Naive B cell (primary cell): ENCODE measurements around the gene CD244. TPM values are rescaled to one million over a fixed set of nuclear protein-coding genes. Genes with fewer than 3 reads are reported as not detected.
"Not testable (repeated sequence)": the region's sequence is repeated elsewhere in the genome, so short reads cannot be mapped to it uniquely, and the experiment has no call there.

Experiments used
- ATAC-seq, 2 donors: fragments of 150-1000 bp; cut with Tn5 transposase; 2 replicates each; pipeline ENCODE4 v1.10.0; 2021; ENCODE audit warnings: low read depth in 2 of 2, mild to moderate bottlenecking in 2 of 2, moderate library complexity in 2 of 2
- DNase-seq: peaks from one replicate; pipeline ENCODE4 v3.0.0; 2022
- H3K27ac Mint-ChIP-seq, 6 donors: one replicate each; pipeline ENCODE4 v1.8.0; 2020 to 2022; ENCODE audit warnings: mild to moderate bottlenecking in 6 of 6, mixed read lengths in 6 of 6, moderate library complexity in 5 of 6, inconsistent platforms in 2 of 6
- H3K27me3 Mint-ChIP-seq, 3 donors: one replicate each; pipeline ENCODE4 v1.8.0; 2021 to 2022; ENCODE audit warnings: mixed read lengths in 3 of 3, mild to moderate bottlenecking in 1 of 3
- H3K36me3 Mint-ChIP-seq, 2 donors: one replicate each; pipeline ENCODE4 v1.8.0; 2020 to 2022; ENCODE audit warnings: mixed read lengths in 2 of 2, inconsistent platforms in 1 of 2, mild to moderate bottlenecking in 1 of 2
- H3K4me1 Mint-ChIP-seq, 3 donors: one replicate each; pipeline ENCODE4 v1.8.0; 2020 to 2022; ENCODE audit warnings: mixed read lengths in 3 of 3, inconsistent platforms in 1 of 3, mild to moderate bottlenecking in 1 of 3, moderate library complexity in 1 of 3
- H3K4me3 Mint-ChIP-seq, 8 donors: one replicate each; pipeline ENCODE4 v1.8.0; 2020 to 2022; ENCODE audit warnings: mild to moderate bottlenecking in 8 of 8, mixed read lengths in 8 of 8, moderate library complexity in 8 of 8, inconsistent platforms in 2 of 8
- H3K9me3 Mint-ChIP-seq, 7 donors: one replicate each; pipeline ENCODE4 v1.8.0; 2020 to 2022; ENCODE audit warnings: mixed read lengths in 7 of 7, mild to moderate bottlenecking in 5 of 7, inconsistent platforms in 2 of 7, moderate library complexity in 1 of 7
- polyA plus RNA-seq, 6 donors: library from polyadenylated mRNA; unstranded; fragments of 300-500 nt; fragmentation: Illumina TruSeq; gene quantifications; one replicate each; pipeline ENCODE4 v1.2.3, GENCODE V29; 2021; ENCODE audit warnings: low read depth in 6 of 6

Gene CD244
- polyA plus RNA-seq, 6 donors from 2014 or later, result 0.32 to 0.97 (median 0.71) TPM; not detected in 1

GRCh38 chr1:160888926-160889325, 26.2 kb upstream of the CD244 start:
- ATAC-seq (no peak), DNase-seq (no peak)
- H3K27me3 Mint-ChIP-seq, result peaks cover 4 to 17% (median 6%) of the 10 kb centered on the region in 3 donors
- H3K27ac Mint-ChIP-seq, result peak overlapping the region in 1 of 6 donors; percentile 96
- H3K4me3 Mint-ChIP-seq, result no peak overlapping the region
- peaks cover 0 to 7% of the 10 kb centered on the region in 2 donors for H3K36me3 Mint-ChIP-seq
- peaks cover 3 to 6% (median 4%) of the 10 kb centered on the region in 7 donors for H3K9me3 Mint-ChIP-seq
- no peaks in the 10 kb centered on the region for H3K4me1 Mint-ChIP-seq

GRCh38 chr1:160887071-160887470, 24.4 kb upstream of the CD244 start:
- Mint-ChIP-seq H3K4me1 (no peaks in the 10 kb centered on the region), H3K27ac (peak overlapping the region in 1 of 6 donors; percentile 22), H3K4me3 (no peak overlapping the region), H3K27me3 (peaks cover 0 to 9% (median 3%) of the 10 kb centered on the region in 3 donors), H3K9me3 (peaks cover 0 to 2% (median 0%) of the 10 kb centered on the region in 7 donors), H3K36me3 (no peaks in the 10 kb centered on the region)
- DNase-seq (no peak), ATAC-seq (no peak)

GRCh38 chr1:160885042-160885441, 22.4 kb upstream of the CD244 start, which contains the start of gene ITLN1:
Gene ITLN1 (minus strand): TSS chr1:160885180. CDS start chr1:160884877, 303 bp downstream.
- ATAC-seq (no peak), DNase-seq (no peak)
- H3K4me3 Mint-ChIP-seq, result no peak within 1 kb of the TSS
- no peaks in the 10 kb centered on the region for H3K4me1 Mint-ChIP-seq
- no peaks in the 10 kb centered on the region for H3K27me3 Mint-ChIP-seq
- H3K9me3 Mint-ChIP-seq, result no peaks in the 10 kb centered on the region
- H3K36me3 Mint-ChIP-seq, result no peaks in the 10 kb centered on the region
- peak within 1 kb of the TSS in 1 of 6 donors; percentile 67 for H3K27ac Mint-ChIP-seq

DNA sequence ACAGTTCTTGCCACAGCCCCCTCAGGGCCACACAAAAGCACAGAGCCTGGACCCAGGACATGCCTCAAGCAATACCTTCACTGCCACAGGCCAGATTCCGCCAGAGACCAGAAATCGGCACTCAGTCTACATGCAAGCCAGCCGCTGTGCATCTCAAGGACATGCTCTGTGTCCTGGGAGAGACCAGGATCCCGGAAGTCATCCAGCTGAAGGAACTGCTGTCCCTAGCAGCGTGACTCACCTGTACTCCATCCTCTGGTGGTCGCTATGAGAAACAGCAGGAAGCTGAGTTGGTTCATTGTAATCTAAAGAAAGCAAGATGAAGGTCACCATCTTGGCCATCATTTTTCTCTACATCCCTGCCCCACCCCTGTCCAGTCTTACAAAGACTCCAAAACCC, 21.9 kb upstream of the CD244 start:
- peak overlapping the region in 1 of 6 donors; percentile 67 for H3K27ac Mint-ChIP-seq
- ATAC-seq (peak in 1 of 2 donors; percentile 23), DNase-seq (no peak)
- H3K4me1 Mint-ChIP-seq, result no peaks in the 10 kb centered on the region
- no peaks in the 10 kb centered on the region for H3K27me3 Mint-ChIP-seq
- H3K4me3 Mint-ChIP-seq, result no peak overlapping the region
- H3K36me3 Mint-ChIP-seq, result no peaks in the 10 kb centered on the region
- H3K9me3 Mint-ChIP-seq, result no peaks in the 10 kb centered on the region

DNA sequence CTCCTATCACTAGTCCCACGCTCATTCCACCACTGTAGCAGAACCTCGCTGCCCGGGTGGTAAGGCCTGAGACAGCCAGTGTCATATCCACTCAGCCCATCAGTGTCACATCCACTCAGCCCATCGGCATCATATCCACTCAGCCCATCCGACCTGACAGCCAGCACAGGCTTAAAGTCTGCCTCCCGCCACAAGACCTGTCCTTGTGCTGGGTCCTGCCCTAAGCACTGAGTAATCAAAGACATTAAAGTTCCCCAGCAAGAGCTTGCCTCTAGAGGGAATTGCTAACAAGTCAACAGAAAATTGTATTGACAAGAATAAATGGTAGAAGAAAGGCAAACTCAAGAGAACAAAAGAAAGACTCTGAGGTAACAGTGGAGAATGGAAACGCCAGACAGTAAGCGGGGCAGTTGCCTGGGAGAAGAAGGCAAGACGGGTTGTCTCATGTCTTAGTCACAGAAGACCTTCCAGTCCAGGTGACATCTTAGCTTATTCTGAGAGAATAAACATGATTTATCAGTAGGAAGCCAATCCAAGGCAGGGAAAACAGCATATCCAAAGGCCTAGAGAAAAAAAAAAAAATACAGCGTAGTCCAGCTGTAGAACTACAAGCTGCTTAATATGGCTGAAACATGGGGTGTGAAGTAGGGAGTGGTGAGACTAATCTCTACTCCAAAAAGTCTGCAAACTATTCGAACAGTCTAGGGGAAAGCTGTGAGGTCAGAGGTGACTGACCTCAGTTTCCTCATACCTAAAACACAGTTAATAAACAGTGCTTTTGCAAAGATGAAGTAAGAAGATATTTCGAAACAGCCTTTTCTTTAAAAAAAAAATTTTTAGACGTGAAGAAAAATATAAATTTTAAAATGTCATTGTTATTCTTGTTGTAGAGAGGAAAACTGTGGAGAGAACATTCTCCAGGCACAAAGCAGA, 21.2 kb upstream of the CD244 start:
- ATAC-seq, result no peak
- Mint-ChIP-seq H3K27ac (peak overlapping the region in 1 of 6 donors; percentile 31), H3K4me3 (no peak overlapping the region), H3K36me3 (no peaks in the 10 kb centered on the region), H3K9me3 (no peaks in the 10 kb centered on the region), H3K27me3 (peaks cover 0 to 6% (median 0%) of the 10 kb centered on the region in 3 donors), H3K4me1 (no peaks in the 10 kb centered on the region)
- no peak for DNase-seq

GRCh38 chr1:160882582-160882981, 19.9 kb upstream of the CD244 start:
- peaks cover 0 to 6% (median 0%) of the 10 kb centered on the region in 3 donors for H3K27me3 Mint-ChIP-seq
- ATAC-seq (no peak), DNase-seq (no peak)
- no peak overlapping the region for H3K4me3 Mint-ChIP-seq
- H3K4me1 Mint-ChIP-seq, result peaks cover 0 to 3% (median 2%) of the 10 kb centered on the region in 3 donors
- H3K27ac Mint-ChIP-seq, result peak overlapping the region in 1 of 6 donors; percentile 53
- no peaks in the 10 kb centered on the region for H3K9me3 Mint-ChIP-seq
- no peaks in the 10 kb centered on the region for H3K36me3 Mint-ChIP-seq

DNA sequence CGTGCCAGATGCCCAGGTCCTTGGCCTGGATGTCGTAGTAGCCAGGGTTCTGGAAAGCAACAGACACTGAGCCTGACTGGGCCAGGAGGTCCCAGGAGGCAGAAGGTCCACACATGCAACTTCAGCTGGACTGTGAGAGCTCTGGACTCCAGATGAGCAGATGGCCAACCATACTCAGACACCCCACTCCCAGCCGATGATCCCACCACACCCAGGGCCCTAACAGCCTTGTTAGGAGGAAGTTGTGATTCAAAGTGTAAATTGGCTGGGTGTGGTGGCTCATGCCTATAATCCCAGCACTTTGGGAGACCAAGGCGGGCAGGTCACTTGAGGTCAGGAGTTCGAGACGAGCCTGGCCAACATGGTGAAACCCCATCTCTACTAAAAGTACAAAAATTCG, 18.6 kb upstream of the CD244 start:
- not testable (repeated sequence) for ATAC-seq, H3K27me3 Mint-ChIP-seq, H3K4me1 Mint-ChIP-seq, DNase-seq, H3K36me3 Mint-ChIP-seq, H3K27ac Mint-ChIP-seq, H3K4me3 Mint-ChIP-seq, H3K9me3 Mint-ChIP-seq

GRCh38 chr1:160880216-160880615, 17.5 kb upstream of the CD244 start:
- Mint-ChIP-seq H3K4me3 (no peak overlapping the region), H3K9me3 (no peaks in the 10 kb centered on the region), H3K27ac (no peak overlapping the region), H3K27me3 (peaks cover 0 to 6% (median 0%) of the 10 kb centered on the region in 3 donors), H3K4me1 (peaks cover 8 to 14% (median 10%) of the 10 kb centered on the region in 3 donors), H3K36me3 (no peaks in the 10 kb centered on the region)
- no peak for DNase-seq
- ATAC-seq, result no peak

DNA sequence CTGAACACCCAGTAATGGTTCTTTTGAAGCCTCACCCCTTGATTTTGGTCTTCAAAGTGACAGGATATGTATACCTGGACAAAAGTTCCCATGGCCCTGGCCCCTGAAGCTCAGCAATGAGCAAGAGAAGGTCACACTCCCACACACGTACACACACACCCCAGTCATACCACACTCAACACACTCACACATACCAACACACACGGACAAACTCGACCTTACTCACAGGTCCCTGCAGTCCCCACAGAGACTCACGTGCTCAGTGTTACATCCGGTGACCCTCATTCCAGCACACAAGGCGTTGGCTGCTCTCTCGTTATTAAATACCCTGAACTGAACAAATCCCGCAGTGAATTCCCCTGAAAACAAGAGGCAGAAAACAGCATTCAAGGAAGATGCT, 16.4 kb upstream of the CD244 start:
- ATAC-seq, result no peak
- no peaks in the 10 kb centered on the region for H3K36me3 Mint-ChIP-seq
- peaks cover 0 to 6% (median 0%) of the 10 kb centered on the region in 3 donors for H3K27me3 Mint-ChIP-seq
- no peak for DNase-seq
- peak overlapping the region in 1 of 6 donors; percentile 49 for H3K27ac Mint-ChIP-seq
- H3K4me3 Mint-ChIP-seq, result no peak overlapping the region
- H3K4me1 Mint-ChIP-seq, result peaks cover 8 to 14% (median 10%) of the 10 kb centered on the region in 3 donors
- H3K9me3 Mint-ChIP-seq, result no peaks in the 10 kb centered on the region

GRCh38 chr1:160877221-160877620, 14.5 kb upstream of the CD244 start:
- peaks cover 0 to 6% (median 0%) of the 10 kb centered on the region in 3 donors for H3K27me3 Mint-ChIP-seq
- H3K4me3 Mint-ChIP-seq, result no peak overlapping the region
- DNase-seq (no peak), ATAC-seq (peak; percentile 30 to 53)
- peaks cover 8 to 14% (median 10%) of the 10 kb centered on the region in 3 donors for H3K4me1 Mint-ChIP-seq
- peak overlapping the region in 1 of 6 donors; percentile 46 for H3K27ac Mint-ChIP-seq
- H3K36me3 Mint-ChIP-seq, result no peaks in the 10 kb centered on the region
- H3K9me3 Mint-ChIP-seq, result no peaks in the 10 kb centered on the region

GRCh38 chr1:160876311-160876710, 13.6 kb upstream of the CD244 start:
- H3K27me3 Mint-ChIP-seq, result peaks cover 0 to 6% (median 0%) of the 10 kb centered on the region in 3 donors
- H3K4me3 Mint-ChIP-seq, result no peak overlapping the region
- H3K27ac Mint-ChIP-seq, result no peak overlapping the region
- H3K36me3 Mint-ChIP-seq, result no peaks in the 10 kb centered on the region
- no peak for ATAC-seq
- DNase-seq, result no peak
- H3K4me1 Mint-ChIP-seq, result peaks cover 8 to 14% (median 10%) of the 10 kb centered on the region in 3 donors
- no peaks in the 10 kb centered on the region for H3K9me3 Mint-ChIP-seq

DNA sequence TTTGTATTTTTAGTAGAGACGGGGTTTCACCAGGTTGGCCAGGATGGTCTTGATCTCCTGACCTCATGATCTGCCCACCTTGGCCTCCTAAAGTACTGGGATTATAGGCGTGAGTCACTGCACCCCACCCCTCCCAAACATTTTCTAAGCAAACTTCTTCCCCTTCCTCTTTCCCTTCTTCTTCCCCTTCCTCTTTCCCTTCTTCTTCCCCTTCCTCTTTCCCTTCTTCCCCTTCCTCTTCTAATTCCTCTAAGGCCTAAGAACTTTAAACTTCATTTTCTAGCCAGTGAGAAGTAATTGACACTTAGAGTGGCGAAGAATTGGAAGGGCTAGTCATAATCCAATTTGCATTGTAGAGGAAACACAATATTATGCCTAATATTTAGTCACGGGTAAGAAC, 12.9 kb upstream of the CD244 start:
- H3K4me1 Mint-ChIP-seq, result peaks cover 8 to 14% (median 10%) of the 10 kb centered on the region in 3 donors
- not testable (repeated sequence) for H3K27ac Mint-ChIP-seq, DNase-seq, H3K36me3 Mint-ChIP-seq, ATAC-seq, H3K4me3 Mint-ChIP-seq, H3K27me3 Mint-ChIP-seq, H3K9me3 Mint-ChIP-seq

DNA sequence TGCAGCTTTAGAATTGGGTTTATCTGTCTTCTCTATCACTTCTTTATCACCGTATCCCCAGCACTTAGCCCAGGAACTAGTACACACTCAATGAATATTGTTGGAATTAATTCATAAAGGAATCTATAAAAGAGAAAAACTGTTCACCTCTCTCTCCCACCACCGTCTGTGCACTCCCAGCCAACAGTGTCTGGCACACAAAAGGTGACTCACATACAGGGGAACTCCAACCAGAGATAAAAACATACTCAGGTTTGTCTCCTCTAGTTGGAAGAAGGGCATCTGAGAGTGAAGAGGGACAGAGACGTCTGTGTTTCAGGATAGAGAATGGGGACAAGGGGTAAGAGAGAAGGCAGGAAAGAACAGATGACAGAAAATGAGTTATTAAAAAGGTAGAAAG, 12.2 kb upstream of the CD244 start:
- Mint-ChIP-seq H3K4me3 (peak overlapping the region in 1 of 8 donors; percentile 57), H3K4me1 (peaks cover 8 to 14% (median 10%) of the 10 kb centered on the region in 3 donors), H3K9me3 (no peaks in the 10 kb centered on the region), H3K27ac (peak overlapping the region in 1 of 6 donors; percentile 3), H3K27me3 (peaks cover 0 to 6% (median 0%) of the 10 kb centered on the region in 3 donors), H3K36me3 (no peaks in the 10 kb centered on the region)
- ATAC-seq (no peak), DNase-seq (no peak)

- peak; percentile 46 to 67 for ATAC-seq
- peak overlapping the region in 2 of 6 donors; percentile 34 to 50 for H3K27ac Mint-ChIP-seq
- no peak overlapping the region for H3K4me3 Mint-ChIP-seq
- H3K36me3 Mint-ChIP-seq, result no peaks in the 10 kb centered on the region
- peaks cover 15 to 17% (median 15%) of the 10 kb centered on the region in 3 donors for H3K4me1 Mint-ChIP-seq
- no peak for DNase-seq
- H3K27me3 Mint-ChIP-seq, result no peaks in the 10 kb centered on the region
- H3K9me3 Mint-ChIP-seq, result peaks cover 0 to 3% (median 0%) of the 10 kb centered on the region in 7 donors
Measured at GRCh38 chr1:160868141-160868540, 5.5 kb upstream of the CD244 start.
